SH-SY5Y (cell line): Measurements from ENCODE around the gene SURF2.

Source experiments
- GATA2 ChIP-seq: IDR thresholded peaks from 2 replicates; pipeline ENCODE4 v1.6.1; 2011; ENCODE audit warnings: mild to moderate bottlenecking, low read depth, low read length
- GATA3 ChIP-seq: IDR thresholded peaks from 2 replicates; pipeline ENCODE4 v1.6.1; 2011; ENCODE audit warnings: low read depth, mild to moderate bottlenecking, low read length, moderate library complexity

Gene SURF2

DNA sequence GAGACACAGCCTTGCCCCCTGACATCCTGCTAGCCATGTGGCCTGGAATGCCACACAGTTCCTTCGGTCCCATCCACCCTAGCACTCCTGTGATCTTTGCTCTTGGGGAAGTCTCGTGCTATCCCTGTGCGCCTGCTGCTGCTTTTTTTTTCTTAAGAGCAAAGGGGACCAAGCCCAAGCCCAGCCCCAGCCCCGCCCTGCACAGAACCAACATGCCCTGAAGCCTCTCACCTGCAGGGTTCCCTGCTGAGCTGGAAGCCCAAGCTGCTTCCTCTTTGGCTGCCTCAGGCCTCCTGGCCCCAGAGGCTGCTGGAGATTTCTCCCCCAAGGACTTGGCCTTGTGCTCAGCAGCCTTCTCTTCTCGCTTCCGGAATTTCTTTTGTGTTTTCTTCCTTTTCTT, 22.2 kb upstream of the SURF2 start:
- TF ChIP-seq GATA3: no peak
- no peak for TF ChIP-seq GATA2

DNA sequence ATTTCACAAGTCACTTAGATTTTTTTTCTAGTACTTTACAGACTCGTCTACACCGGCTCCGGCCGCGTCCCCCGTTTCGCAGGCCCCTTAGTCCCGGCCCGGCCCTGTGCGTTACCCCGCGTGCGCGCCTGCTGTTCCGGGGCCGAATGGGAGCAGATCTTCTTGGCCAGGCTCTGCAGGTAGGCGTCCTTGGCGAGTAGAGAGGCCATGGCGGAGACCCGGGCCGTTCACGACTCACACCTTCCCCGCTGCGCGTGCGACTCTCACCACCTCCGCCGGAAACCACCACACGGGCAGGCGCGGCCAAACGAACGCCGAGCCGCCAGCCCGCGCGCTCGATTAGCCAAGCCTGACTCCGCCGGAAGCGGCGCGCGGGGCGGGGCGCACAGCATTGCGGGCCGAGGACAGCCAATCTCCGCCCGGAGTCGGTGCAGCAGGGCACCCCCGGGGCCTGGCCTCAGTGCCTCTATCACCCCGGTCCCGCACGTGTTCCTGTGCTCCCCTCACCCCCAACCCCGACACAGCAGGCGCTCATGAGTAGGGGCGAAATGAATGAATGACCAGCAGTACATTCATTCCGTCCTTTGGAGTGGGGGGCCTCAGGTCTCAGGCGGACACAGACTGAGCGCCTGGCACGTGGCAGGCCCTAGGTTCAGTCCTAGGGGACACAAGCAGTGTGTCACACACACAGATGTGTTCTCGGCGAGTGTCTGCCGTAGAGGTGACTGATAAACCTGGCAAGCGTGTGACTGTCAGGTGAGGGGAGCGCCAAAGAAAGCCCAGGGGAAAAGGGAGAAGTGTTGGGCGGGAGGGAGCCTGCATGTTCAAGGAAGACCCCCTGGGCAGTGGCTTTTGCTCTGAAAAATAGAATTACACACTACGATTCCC, 20.2 kb upstream of the SURF2 start, which contains the start of gene SURF6:
Gene SURF6 (minus strand): TSS at position 265 of the 888 bp plus-strand sequence. CDS start 56 bp downstream, at position 209.
- no peak for TF ChIP-seq GATA3
- TF ChIP-seq GATA2: no peak

DNA sequence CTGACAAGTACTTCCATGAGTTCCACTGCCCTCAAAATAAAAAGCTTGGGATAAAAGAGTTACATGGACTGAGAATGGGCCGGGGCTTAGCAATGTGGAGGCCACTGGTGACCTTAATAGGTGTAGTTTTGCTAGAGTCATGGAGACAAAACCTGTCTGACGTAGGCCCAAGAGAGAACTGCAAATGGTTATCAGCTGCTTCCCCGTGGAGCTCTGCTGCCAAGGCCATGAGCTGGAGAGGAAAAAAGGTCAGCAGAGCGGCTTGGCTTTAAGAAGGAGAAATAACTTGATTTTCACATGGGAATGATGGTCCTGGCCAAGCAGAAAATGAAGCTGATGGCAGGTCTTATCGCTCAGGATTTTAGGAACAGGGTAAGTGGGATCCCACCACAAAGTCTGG, 16.7 kb upstream of the SURF2 start:
- no peak for TF ChIP-seq GATA2

DNA sequence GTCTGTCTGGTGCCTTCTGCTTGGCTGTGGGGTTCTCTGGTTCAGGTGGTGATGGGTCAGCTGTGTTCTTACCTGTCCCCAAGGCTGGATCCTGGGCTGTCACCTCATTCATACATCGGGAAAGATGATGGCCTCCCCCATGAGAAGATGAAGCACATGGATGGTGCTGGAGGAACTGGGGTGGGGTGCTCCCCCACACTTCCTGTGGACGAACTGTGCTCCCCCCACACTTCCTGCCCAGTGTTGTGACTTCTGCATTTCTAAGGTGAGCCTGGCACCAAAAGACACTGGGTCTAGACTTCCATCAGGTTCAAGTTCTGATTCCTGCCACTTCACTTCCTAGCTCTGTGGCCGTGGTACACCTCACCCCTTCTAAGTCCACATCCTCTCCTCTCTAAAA, 16.1 kb upstream of the SURF2 start:
- no peak for TF ChIP-seq GATA3
- TF ChIP-seq GATA2: no peak

DNA sequence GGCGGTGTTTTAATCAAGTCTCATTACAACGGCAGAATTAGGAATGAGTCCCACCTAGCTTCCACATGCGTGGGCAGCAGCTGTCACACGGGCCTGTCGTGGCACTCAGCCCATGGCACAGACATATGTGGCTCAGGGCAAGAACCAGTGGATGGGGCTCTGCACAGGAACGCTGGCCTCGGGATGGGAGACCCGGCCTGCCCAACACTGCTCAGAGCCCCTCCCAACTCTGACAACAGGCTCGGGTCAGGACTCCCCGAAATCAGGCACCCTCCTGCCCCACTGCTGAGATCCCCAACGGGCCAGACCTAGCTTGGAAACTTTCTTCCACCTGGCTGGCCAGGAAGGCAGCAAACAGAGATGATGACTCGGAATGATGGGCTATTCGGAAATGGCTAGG, 15.4 kb upstream of the SURF2 start:
- no peak for TF ChIP-seq GATA3
- no peak for TF ChIP-seq GATA2

DNA sequence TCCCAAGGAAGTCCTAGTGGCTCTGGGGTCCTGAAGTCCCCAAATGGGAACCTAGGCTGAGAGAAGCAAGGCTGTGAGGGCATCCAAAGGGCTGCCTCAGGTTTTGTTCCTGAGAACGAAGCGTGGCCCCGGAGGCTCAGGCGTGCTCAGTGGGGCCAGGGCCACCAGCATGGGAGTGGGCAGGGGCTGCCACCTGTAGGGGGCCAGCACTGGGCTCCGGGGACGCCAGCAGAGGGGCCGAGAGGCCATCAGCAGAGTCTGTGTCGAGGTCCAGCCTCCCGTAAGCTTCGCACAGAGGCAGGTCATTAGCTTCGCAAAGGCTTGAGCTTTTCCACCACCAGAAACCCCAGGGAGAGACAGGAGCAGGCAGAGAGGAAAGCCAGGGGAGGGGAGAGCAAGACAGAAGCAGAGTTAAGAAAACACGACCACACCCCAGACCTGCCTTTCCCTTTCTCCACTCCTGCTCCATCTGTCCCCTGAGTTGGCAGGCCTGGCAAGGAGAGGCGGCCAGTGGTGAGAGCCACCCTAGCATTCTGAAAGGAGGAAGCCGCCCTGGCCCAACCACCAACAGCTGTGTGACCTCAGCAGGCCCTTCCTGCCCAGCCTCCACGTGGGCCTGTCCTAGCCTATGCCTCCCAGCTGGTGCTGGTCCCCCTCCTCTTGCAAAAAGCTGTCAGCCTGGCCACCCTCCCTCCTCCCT, 14.8 kb upstream of the SURF2 start:
- TF ChIP-seq GATA2 (no peak), GATA3 (no peak)

DNA sequence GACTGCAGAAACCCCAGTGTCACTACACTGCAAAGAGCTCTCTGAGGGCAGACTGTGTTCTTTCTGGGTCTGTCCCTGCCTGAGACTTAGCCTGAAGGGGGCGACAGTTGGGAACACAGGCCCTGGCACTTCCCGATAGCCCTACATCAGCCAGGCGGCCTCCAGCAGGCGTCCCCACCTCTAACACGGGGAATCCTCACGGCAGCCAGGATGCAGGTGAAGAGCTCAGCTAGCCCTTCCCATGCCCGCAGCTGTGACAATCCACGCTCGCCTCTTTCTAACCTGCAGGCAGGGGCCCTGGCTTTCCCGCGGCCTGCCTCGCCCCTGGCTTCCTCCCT, 14.3 kb upstream of the SURF2 start:
- TF ChIP-seq GATA2 (no peak), GATA3 (no peak)

DNA sequence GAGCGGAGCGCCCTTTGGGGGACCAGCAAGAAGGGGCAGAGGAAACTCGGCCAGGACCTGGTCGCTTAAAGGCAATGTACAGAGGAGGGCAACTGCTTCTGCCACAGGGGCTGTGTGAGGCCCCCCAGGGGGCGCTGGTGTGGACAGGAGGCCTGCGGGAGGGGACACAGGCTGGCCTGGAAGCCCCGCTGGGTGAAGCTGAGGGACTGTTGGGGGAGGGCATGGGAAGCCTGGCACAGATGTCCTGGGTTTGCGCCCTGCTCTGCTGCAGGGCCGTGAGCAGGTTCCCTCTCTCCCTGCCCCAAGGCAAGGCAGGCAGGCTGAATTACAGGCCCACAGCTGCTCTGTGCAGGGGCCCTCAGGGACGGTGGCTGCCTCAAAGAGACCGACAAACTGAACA, 13.8 kb upstream of the SURF2 start:
- TF ChIP-seq GATA2: no peak
- no peak for TF ChIP-seq GATA3

DNA sequence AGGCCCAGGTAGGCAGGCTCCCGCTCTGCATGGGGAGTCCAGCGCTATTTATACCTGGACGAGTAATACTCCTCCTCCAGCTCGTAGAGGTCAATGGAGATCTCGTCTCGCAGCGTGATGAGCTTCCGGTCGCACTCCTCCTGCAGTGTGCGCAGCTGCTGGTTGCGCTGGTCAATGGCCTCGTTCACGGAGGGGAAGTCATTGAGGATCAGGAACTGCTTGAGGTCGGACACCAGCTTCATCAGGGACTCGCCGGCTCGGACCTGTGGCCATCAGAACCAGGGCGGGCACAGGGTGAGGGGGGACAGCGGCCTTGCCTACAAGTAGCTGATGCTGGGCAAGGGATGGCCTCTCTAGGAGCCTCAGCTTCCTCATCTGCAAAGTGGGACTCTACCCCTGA, 12.3 kb upstream of the SURF2 start:
- TF ChIP-seq GATA2 (no peak), GATA3 (no peak)

DNA sequence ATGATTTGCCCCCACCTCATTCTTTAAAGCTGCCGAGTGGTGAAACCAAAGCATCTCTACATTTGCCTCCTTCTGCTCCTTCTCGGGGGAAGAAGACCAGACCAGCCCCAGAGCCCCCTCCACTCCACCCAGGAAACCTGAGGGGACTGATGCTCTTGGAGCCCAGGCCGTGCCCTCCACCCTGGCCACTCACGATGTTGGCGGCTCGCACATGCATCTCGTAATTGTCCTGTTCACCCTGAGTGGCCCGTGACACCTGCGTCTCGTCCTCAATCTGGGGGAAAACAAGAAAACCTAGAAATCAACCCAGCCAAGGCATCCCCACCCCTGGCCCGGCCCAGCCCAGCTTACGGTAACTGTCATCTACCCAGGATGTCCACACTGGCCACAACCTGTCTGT, 11.4 kb upstream of the SURF2 start:
- TF ChIP-seq GATA2: no peak
- TF ChIP-seq GATA3: no peak

DNA sequence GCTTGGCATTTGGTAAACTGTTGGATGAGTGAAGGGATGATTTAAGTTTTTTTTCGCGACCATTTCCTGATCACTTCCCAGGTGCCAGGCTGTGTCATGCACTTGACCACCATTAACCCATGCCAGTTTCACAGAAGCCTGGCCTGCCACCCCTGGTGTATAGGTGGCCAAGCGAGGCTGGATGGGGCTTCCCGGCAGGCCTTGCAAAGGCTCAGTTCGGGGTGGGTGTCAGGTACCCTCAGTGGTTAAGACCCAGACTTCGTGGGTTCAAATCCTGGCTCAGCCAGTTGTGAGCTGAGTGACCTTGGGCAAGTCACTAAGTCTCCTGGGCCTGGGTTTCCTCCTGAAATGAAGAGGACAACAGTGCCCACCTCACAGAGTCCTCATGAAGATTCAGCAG, 10.8 kb upstream of the SURF2 start:
- TF ChIP-seq GATA3: no peak
- TF ChIP-seq GATA2: no peak

DNA sequence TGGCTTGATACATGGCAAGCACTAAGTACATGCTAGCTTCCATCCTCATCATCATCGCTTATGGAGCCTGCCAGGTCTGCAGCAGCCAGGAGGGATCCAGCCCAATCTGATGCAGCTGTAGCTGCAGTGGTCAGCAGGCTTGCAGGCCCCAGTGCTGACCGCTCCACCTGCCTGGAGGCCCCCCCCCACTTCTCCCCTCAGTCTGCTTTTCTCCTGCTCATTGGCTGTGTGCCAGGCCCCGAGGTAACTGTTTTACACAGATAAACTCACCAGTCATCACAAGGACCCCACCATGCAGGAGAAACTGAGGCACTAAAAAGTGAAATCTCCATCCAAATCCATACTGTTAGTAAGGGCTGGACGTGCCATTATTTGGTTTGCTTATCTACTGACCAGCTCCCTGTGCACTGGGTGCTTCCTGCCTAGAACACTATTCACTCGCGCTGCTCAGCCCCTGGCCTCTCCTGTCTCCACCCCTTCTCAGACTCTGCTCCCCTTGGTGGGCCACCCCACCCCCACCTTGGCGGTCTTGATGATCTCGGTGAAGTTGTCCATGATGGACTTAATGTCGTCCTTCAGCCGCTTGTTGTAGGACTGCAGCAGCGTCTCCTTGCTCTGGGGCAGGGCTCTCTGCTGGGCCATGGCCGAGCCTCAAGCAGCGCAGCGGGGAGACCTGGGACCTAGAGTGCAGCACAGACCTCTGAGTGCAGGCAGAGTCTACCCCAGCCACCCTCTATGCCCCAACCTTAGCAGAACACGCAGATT, 10.1 kb upstream of the SURF2 start:
- no peak for TF ChIP-seq GATA3

DNA sequence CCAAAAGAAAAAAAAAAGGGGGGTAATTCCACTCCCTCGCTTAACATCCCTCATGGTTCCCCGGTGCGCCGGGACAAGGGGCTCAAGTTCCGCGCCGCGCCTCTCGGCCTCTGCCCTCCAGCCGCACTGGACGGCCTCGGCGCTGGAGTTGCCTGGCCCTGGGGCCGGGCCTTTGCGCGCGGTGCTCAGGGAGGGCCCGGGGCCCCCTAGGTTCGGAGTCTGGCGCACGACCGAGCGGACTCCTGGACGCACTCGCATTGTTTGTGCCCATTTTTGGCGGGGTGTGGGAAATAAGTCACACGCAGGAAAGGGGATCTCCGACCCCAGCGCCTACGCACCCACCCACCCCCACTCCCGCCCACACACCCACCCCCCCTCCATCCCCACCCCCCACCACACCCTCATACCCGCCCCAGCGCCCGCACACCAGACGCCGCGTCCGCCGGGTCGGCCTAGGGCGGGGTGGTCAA, 8.8 kb upstream of the SURF2 start:
- no peak for TF ChIP-seq GATA2
- no peak for TF ChIP-seq GATA3

DNA sequence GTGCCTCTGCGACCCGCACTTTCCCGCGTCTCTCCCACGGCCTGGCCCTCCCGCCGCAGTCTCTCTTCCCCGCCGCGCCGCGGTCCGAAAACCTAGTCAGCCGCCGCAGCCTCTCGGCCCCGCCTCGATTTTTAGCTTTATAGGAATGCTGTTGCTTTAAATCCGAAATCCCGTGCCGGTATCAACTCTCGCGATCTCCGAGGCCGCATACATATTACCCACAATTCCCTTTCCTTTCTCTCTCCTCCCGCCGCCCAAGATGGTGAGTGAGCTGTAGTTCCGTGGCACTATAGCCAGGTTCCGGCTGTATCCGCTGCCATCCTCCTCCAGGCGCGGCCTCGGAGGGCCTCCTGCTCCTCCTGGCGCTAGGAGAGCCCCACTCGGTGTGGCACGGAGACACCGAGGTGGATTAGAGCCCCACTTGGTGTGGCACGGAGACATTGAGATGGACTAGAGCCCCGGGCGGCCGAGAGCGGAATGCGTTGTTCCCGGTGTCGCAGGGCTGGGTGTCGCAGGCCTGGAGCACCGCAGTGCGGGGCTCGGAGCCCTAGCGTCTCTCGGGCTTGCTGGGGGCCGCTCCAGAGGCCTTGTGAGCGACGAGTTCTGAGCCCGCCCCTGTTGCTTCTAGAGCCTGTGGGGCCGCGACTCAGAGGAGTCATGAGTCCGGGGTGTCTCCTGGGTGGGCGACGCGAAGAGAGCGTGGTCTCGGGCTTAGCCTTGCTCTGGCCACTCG, 8.2 kb upstream of the SURF2 start, which contains the start of the genes MED22 and RPL7A:
Gene MED22 (minus strand): TSS at position 147 of the 733 bp plus-strand sequence. CDS start 1,469 bp downstream, outside the sequence.
Gene RPL7A (plus strand): TSS at position 234 of the 733 bp plus-strand sequence. CDS start 26 bp downstream, at position 260.
- TF ChIP-seq GATA3 (no peak), GATA2 (no peak)
